Measurements from ENCODE around the gene FAM20C. TPM values are rescaled to one million over a fixed set of nuclear protein-coding genes. Genes with fewer than 3 reads are reported as not detected.

Gene FAM20C
- total RNA-seq, 1 experiment from 2014 or later: 62.6 TPM

GRCh38 chr7:284762-285722 is 92.7 kb downstream of the FAM20C start:
- Histone ChIP-seq H3K18ac (ENCODE audit: insufficient read length, low read depth, low read length) (no peak overlapping the region), H3K4me2 (ENCODE audit: insufficient read depth, insufficient read length, low read length) (no peak overlapping the region), H3K56ac (ENCODE audit: insufficient read length, low read depth, low read length) (no peak overlapping the region), H4K5ac (ENCODE audit: insufficient read length, low read depth, low read length) (no peak overlapping the region), H2BK20ac (ENCODE audit: low read depth, low read length, poor library complexity, severe bottlenecking) (no peak overlapping the region), H3K27ac (ENCODE audit: insufficient read length, low read depth, low read length) (no peak overlapping the region), H3K79me1 (ENCODE audit: insufficient read depth, low read depth, low read length, poor library complexity, severe bottlenecking) (no peaks in the 10 kb centered on the region), H3K14ac (ENCODE audit: insufficient read depth, low read length) (no peak overlapping the region), H3K9me3 (ENCODE audit: control insufficient read depth, low read depth, low read length) (no peaks in the 10 kb centered on the region), H3K4ac (ENCODE audit: low read depth, low read length) (no peak overlapping the region), H4K20me1 (ENCODE audit: control insufficient read depth, insufficient read depth, insufficient read length) (no peaks in the 10 kb centered on the region), H2BK12ac (ENCODE audit: insufficient read length, low read depth, low read length) (no peak overlapping the region), H2AFZ (ENCODE audit: low read length) (no peak overlapping the region), H3K27me3 (ENCODE audit: insufficient read depth, low read length) (peaks cover 14% of the 10 kb centered on the region; the same call in 1 of the 2 replicates), H3T11ph (ENCODE audit: low read length) (no peak overlapping the region), H2BK15ac (ENCODE audit: low read depth, low read length) (no peak overlapping the region), H4K8ac (replicated peaks; ENCODE audit: insufficient read length, low read depth, low read length) (no peak overlapping the region), H3K4me1 (ENCODE audit: insufficient read depth, low read length) (no peaks in the 10 kb centered on the region), H3K23ac (ENCODE audit: insufficient read length, low read depth, low read length) (no peak overlapping the region), H2AK5ac (ENCODE audit: insufficient read length, low read length) (no peak overlapping the region), H3K9ac (ENCODE audit: extremely low read depth, insufficient read length, low read length) (no peak overlapping the region), H2BK5ac (ENCODE audit: insufficient read length, low read length) (no peak overlapping the region), H3K23me2 (ENCODE audit: insufficient read length, low read depth, low read length, poor library complexity, severe bottlenecking) (peaks cover under 1% of the 10 kb centered on the region), H3K79me2 (ENCODE audit: insufficient read depth, low read length) (no peaks in the 10 kb centered on the region), H2BK120ac (ENCODE audit: low read depth, low read length, poor library complexity, severe bottlenecking) (no peak overlapping the region), H4K91ac (ENCODE audit: insufficient read length, low read depth, low read length) (no peak overlapping the region)
- WGBS (ENCODE audit: extremely low coverage, insufficient read length, low lambda C conversion rate): no CpG with 5 or more reads among the region's 37 CpGs
- H3K36me3 Mint-ChIP-seq (ENCODE audit: insufficient read depth in 1 of 3, low read depth in 3 of 3): peaks cover 0 to 2% (median 0%) of the 10 kb centered on the region in 3 experiments; a peak in 3 of 7 replicates
- H3K27me3 Mint-ChIP-seq (ENCODE audit: low read depth): peaks cover 72% of the 10 kb centered on the region
- H3K27ac Mint-ChIP-seq: no peak overlapping the region
- H3K4me1 Mint-ChIP-seq: no peaks in the 10 kb centered on the region
- peaks cover 15 to 48% of the 10 kb centered on the region in 2 experiments for H3K9me3 Mint-ChIP-seq
- TF ChIP-seq, protein P1, sequence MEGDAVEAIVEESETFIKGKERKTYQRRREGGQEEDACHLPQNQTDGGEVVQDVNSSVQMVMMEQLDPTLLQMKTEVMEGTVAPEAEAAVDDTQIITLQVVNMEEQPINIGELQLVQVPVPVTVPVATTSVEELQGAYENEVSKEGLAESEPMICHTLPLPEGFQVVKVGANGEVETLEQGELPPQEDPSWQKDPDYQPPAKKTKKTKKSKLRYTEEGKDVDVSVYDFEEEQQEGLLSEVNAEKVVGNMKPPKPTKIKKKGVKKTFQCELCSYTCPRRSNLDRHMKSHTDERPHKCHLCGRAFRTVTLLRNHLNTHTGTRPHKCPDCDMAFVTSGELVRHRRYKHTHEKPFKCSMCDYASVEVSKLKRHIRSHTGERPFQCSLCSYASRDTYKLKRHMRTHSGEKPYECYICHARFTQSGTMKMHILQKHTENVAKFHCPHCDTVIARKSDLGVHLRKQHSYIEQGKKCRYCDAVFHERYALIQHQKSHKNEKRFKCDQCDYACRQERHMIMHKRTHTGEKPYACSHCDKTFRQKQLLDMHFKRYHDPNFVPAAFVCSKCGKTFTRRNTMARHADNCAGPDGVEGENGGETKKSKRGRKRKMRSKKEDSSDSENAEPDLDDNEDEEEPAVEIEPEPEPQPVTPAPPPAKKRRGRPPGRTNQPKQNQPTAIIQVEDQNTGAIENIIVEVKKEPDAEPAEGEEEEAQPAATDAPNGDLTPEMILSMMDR (conservative IDR thresholded peaks at IDR 0.05): no peak
- no peak overlapping the region for H3K4me3 Mint-ChIP-seq
- no peak for DNase-seq
